Trophoblast cell (in vitro differentiated cells and primary cell): ENCODE data around the gene MAP3K2.
"Not testable (repeated sequence)": the region's sequence is repeated elsewhere in the genome, so short reads cannot be mapped to it uniquely, and the experiment has no call there.

Source experiments
- DNase-seq, 2 donors: peaks; one replicate each; pipeline ENCODE4 v3.0.0-alpha.2; 2016
- H2AFZ ChIP-seq: 2 replicates; pipeline ENCODE4 v1.6.1; 2013; ENCODE audit warnings: low read length, moderate library complexity, mild to moderate bottlenecking; ENCODE audit not compliant: insufficient read depth, poor library complexity
- H2AK5ac ChIP-seq: 2 replicates; pipeline ENCODE4 v1.6.1; 2013; ENCODE audit warnings: mild to moderate bottlenecking, low read length
- H2BK120ac ChIP-seq: 2 replicates; pipeline ENCODE4 v1.6.1; 2013; ENCODE audit warnings: low read length, mild to moderate bottlenecking, moderate library complexity; ENCODE audit not compliant: insufficient read depth, poor library complexity
- H2BK12ac ChIP-seq: 2 replicates; pipeline ENCODE4 v1.6.1; 2013; ENCODE audit warnings: mild to moderate bottlenecking, low read length, moderate library complexity
- H2BK5ac ChIP-seq: 2 replicates; pipeline ENCODE4 v1.6.1; 2013; ENCODE audit warnings: low read length, low read depth, moderate library complexity, mild to moderate bottlenecking; ENCODE audit not compliant: poor library complexity
- H3K14ac ChIP-seq: 2 replicates; pipeline ENCODE4 v1.6.1; 2013; ENCODE audit warnings: mild to moderate bottlenecking, low read length
- H3K18ac ChIP-seq: 2 replicates; pipeline ENCODE4 v1.6.1; 2013; ENCODE audit warnings: mild to moderate bottlenecking, low read length
- H3K23ac ChIP-seq: 2 replicates; pipeline ENCODE4 v1.6.1; 2013; ENCODE audit warnings: low read length
- H3K27ac ChIP-seq: 2 replicates; pipeline ENCODE4 v1.5.1; 2013; ENCODE audit warnings: low read depth, mild to moderate bottlenecking, inconsistent platforms, low read length, moderate library complexity
- H3K27me3 ChIP-seq: 2 replicates; pipeline ENCODE4 v1.6.1; 2013; ENCODE audit warnings: inconsistent platforms, mild to moderate bottlenecking, low read length, moderate library complexity; ENCODE audit not compliant: insufficient read depth
- H3K36me3 ChIP-seq, 2 experiments: 1 replicate in 1 of 2; 2 replicates in 1 of 2; pipeline ENCODE4 v1.6.1; 2013; ENCODE audit warnings: low read length in 2 of 2, mild to moderate bottlenecking in 2 of 2, moderate library complexity in 1 of 2; ENCODE audit not compliant: insufficient read depth in 2 of 2, control insufficient read depth in 1 of 2
- H3K4ac ChIP-seq: 2 replicates; pipeline ENCODE4 v1.6.1; 2013; ENCODE audit warnings: low read depth, mild to moderate bottlenecking, low read length, moderate library complexity
- H3K4me1 ChIP-seq, 2 experiments: 1 replicate in 1 of 2; 2 replicates in 1 of 2; pipeline ENCODE4 v1.6.1; 2013; ENCODE audit warnings: low read length in 2 of 2, mild to moderate bottlenecking in 2 of 2, moderate library complexity in 1 of 2; ENCODE audit not compliant: insufficient read depth in 2 of 2, control insufficient read depth in 1 of 2
- H3K4me2 ChIP-seq: 2 replicates; pipeline ENCODE4 v1.6.1; 2013; ENCODE audit warnings: inconsistent platforms, mild to moderate bottlenecking, low read length, moderate library complexity
- H3K4me3 ChIP-seq: 2 replicates; pipeline ENCODE4 v1.5.1; 2013; ENCODE audit warnings: mild to moderate bottlenecking, low read depth, low read length, inconsistent platforms
- H3K79me1 ChIP-seq: one replicate; pipeline ENCODE4 v1.6.1; 2013; ENCODE audit warnings: low read length
- H3K79me2 ChIP-seq: 2 replicates; pipeline ENCODE4 v1.6.1; 2013; ENCODE audit warnings: low read length, mild to moderate bottlenecking; ENCODE audit not compliant: control insufficient read depth, insufficient read depth, poor library complexity
- H3K9ac ChIP-seq: 2 replicates; pipeline ENCODE4 v1.6.1; 2013; ENCODE audit warnings: mild to moderate bottlenecking, low read length
- H3K9me3 ChIP-seq: 2 replicates; pipeline ENCODE4 v1.6.1; 2013; ENCODE audit warnings: low read depth, mild to moderate bottlenecking, control low read depth, inconsistent platforms, low read length; ENCODE audit not compliant: insufficient read depth
- H4K12ac ChIP-seq: 2 replicates; pipeline ENCODE4 v1.6.1; 2013; ENCODE audit warnings: low read depth, mild to moderate bottlenecking, low read length, moderate library complexity
- H4K8ac ChIP-seq: 2 replicates; pipeline ENCODE4 v1.6.1; 2013; ENCODE audit warnings: low read depth, mild to moderate bottlenecking, low read length, moderate library complexity
- H4K91ac ChIP-seq: one replicate; pipeline ENCODE4 v1.6.1; 2013; ENCODE audit warnings: low read depth, mild to moderate bottlenecking, low read length, moderate library complexity
- WGBS: extraction: QIAGEN DNeasy Blood & Tissue Kit; methylation state at CpG from one replicate; pipeline ENCODE4 v1.1.7; 2013; ENCODE audit warnings: missing lambda C conversion rate; ENCODE audit not compliant: insufficient read length, insufficient coverage; ENCODE audit errors: extremely low coverage; 5-methylcytosine and 5-hydroxymethylcytosine counted together

Gene MAP3K2

GRCh38 chr2:127353223-127353622 is 34.6 kb downstream of the MAP3K2 start:
- H3K23ac ChIP-seq, H3K36me3 ChIP-seq, H3K4me3 ChIP-seq, H4K8ac ChIP-seq, H3K79me2 ChIP-seq, H2AFZ ChIP-seq, H3K9me3 ChIP-seq, H2AK5ac ChIP-seq, H4K91ac ChIP-seq, H3K4ac ChIP-seq, H2BK12ac ChIP-seq, H3K4me2 ChIP-seq, H3K18ac ChIP-seq, H2BK120ac ChIP-seq, H3K79me1 ChIP-seq, H3K14ac ChIP-seq, H3K4me1 ChIP-seq, H3K27ac ChIP-seq, DNase-seq, H4K12ac ChIP-seq, H2BK5ac ChIP-seq, H3K27me3 ChIP-seq, H3K9ac ChIP-seq: not testable (repeated sequence)
- WGBS = no CpG with 5 or more reads among the region's 35 CpGs

- Histone ChIP-seq H3K79me1 (no peaks in the 10 kb centered on the region), H3K23ac (no peak overlapping the region), H2BK120ac (no peak overlapping the region), H3K4me3 (no peak overlapping the region), H3K9ac (no peak overlapping the region), H2BK12ac (no peak overlapping the region), H2BK5ac (no peak overlapping the region), H3K18ac (peak overlapping the region; percentile 2), H2AK5ac (no peak overlapping the region), H3K4me1 (no peaks in the 10 kb centered on the region), H3K27me3 (no peaks in the 10 kb centered on the region), H3K14ac (no peak overlapping the region), H4K91ac (no peak overlapping the region), H3K36me3 (no peaks in the 10 kb centered on the region), H3K79me2 (peaks cover 2% of the 10 kb centered on the region), H3K4ac (no peak overlapping the region), H4K12ac (no peak overlapping the region), H3K4me2 (no peak overlapping the region), H3K27ac (no peak overlapping the region), H2AFZ (no peak overlapping the region), H3K9me3 (no peaks in the 10 kb centered on the region), H4K8ac (no peak overlapping the region)
- DNase-seq = no peak
- no CpG with 5 or more reads among the region's 2 CpGs for WGBS
Observed at GRCh38 chr2:127351603-127352002, 36.2 kb downstream of the MAP3K2 start.

- H3K23ac ChIP-seq = no peak overlapping the region
- H3K9ac ChIP-seq = no peak overlapping the region
- H4K91ac ChIP-seq = no peak overlapping the region
- no peak overlapping the region for H2AFZ ChIP-seq
- no peak overlapping the region for H4K12ac ChIP-seq
- no peak overlapping the region for H2AK5ac ChIP-seq
- H3K79me1 ChIP-seq = no peaks in the 10 kb centered on the region
- no peak overlapping the region for H2BK120ac ChIP-seq
- H2BK12ac ChIP-seq = no peak overlapping the region
- no peaks in the 10 kb centered on the region for H3K9me3 ChIP-seq
- H4K8ac ChIP-seq = no peak overlapping the region
- H3K79me2 ChIP-seq = peaks cover 5% of the 10 kb centered on the region
- H3K27ac ChIP-seq = no peak overlapping the region
- H3K36me3 ChIP-seq = no peaks in the 10 kb centered on the region
- H3K4me2 ChIP-seq = no peak overlapping the region
- no peak for DNase-seq
- no peak overlapping the region for H3K14ac ChIP-seq
- H3K4me1 ChIP-seq = no peaks in the 10 kb centered on the region
- no peak overlapping the region for H3K4ac ChIP-seq
- no peak overlapping the region for H3K18ac ChIP-seq
- H3K4me3 ChIP-seq = no peak overlapping the region
- no CpG with 5 or more reads among the region's 1 CpG for WGBS
- no peak overlapping the region for H2BK5ac ChIP-seq
- no peaks in the 10 kb centered on the region for H3K27me3 ChIP-seq
Observed at GRCh38 chr2:127348426-127349000, 39.3 kb downstream of the MAP3K2 start.

DNA sequence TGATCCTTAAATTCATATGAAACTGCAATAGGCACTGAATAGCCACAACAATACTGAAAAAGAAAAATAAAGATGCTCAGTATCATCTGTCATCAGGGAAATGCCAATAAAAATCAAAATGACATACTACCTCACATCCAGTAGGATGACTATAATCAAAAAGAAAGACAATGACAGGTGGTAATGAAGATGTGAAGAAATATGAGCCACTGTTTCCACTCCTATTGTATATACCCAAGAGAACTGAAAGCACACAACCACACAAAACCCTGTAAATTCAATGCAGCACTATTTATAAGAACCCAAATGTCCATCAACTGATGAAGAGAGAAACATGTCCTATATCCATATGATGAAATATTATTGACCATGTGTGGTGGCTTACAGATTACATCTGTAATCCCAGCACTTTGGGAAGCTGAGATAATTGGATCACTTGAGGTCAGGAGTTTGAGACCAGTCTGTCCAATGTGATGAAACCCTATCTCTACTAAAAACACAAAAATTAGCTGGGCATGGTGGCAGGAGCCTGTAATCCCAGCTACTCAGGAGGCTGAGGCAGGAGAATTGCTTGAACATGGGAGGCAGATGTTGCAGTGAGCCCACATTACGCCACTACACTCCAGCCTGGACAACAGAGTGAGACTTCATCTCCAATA is 39.9 kb downstream of the MAP3K2 start:
- Histone ChIP-seq H3K14ac (no peak overlapping the region), H2BK5ac (no peak overlapping the region), H3K18ac (no peak overlapping the region), H3K27ac (no peak overlapping the region), H2BK12ac (no peak overlapping the region), H4K91ac (no peak overlapping the region), H3K4me1 (no peaks in the 10 kb centered on the region), H3K9me3 (no peaks in the 10 kb centered on the region), H2AFZ (no peak overlapping the region), H3K4me3 (no peak overlapping the region), H3K4ac (no peak overlapping the region), H4K12ac (no peak overlapping the region), H3K23ac (no peak overlapping the region), H3K4me2 (no peak overlapping the region), H3K9ac (no peak overlapping the region), H2BK120ac (no peak overlapping the region), H3K27me3 (no peaks in the 10 kb centered on the region), H4K8ac (no peak overlapping the region), H2AK5ac (no peak overlapping the region), H3K36me3 (no peaks in the 10 kb centered on the region), H3K79me1 (no peaks in the 10 kb centered on the region), H3K79me2 (peaks cover 5% of the 10 kb centered on the region)
- no peak for DNase-seq
- WGBS = no CpG with 5 or more reads among the region's 1 CpG
